Stimulated activated naive CD4-positive, alpha-beta T cell treated with Interleukin-2 at 50 U/mL for 16 hours (primary cell): ENCODE measurements around the gene TSTD2.

Source experiments
- DNase-seq: peaks from one replicate; lab custom pipeline; 2025; lab: John Stamatoyannopoulos, UW

TSTD2 gene

GRCh38 chr9:97632985-97633858, at the start of gene TSTD2, which contains the start of gene NCBP1:
TSS of gene TSTD2 (minus strand) at chr9:97633368. CDS start at chr9:97627562, 5,806 bp downstream.
TSS of gene NCBP1 (plus strand) at chr9:97633821. CDS start at chr9:97633882, 61 bp downstream.
- DNase-seq = peak; percentile 97

- no peak for DNase-seq
These were observed 49.1 kb upstream of the TSTD2 start for GRCh38 chr9:97682242-97682641.

- DNase-seq = no peak
These were observed 42.5 kb upstream of the TSTD2 start for GRCh38 chr9:97675655-97676054.

- no peak for DNase-seq
These were observed 40.8 kb upstream of the TSTD2 start for GRCh38 chr9:97673922-97674321.

GRCh38 chr9:97672403-97672802, 39.2 kb upstream of the TSTD2 start:
- no peak for DNase-seq

GRCh38 chr9:97670586-97670985, 37.4 kb upstream of the TSTD2 start:
- no peak for DNase-seq

- peak; percentile 14 for DNase-seq
These were observed 35.3 kb upstream of the TSTD2 start for GRCh38 chr9:97668485-97668884.

GRCh38 chr9:97666907-97667686, 33.9 kb upstream of the TSTD2 start:
- no peak for DNase-seq

GRCh38 chr9:97665742-97666141, 32.6 kb upstream of the TSTD2 start:
- no peak for DNase-seq

GRCh38 chr9:97660847-97661246, 27.7 kb upstream of the TSTD2 start:
- DNase-seq = no peak

- DNase-seq = no peak
These were observed 27.2 kb upstream of the TSTD2 start for GRCh38 chr9:97660340-97660739.

- no peak for DNase-seq
These were observed 26.6 kb upstream of the TSTD2 start for GRCh38 chr9:97659771-97660170.

- DNase-seq = no peak
These were observed 25.5 kb upstream of the TSTD2 start for GRCh38 chr9:97658707-97659106.

- no peak for DNase-seq
These were observed 18.5 kb upstream of the TSTD2 start for GRCh38 chr9:97651646-97652045.

GRCh38 chr9:97647996-97648395, 14.8 kb upstream of the TSTD2 start:
- DNase-seq = no peak

GRCh38 chr9:97645720-97646119, 12.6 kb upstream of the TSTD2 start:
- DNase-seq = no peak

GRCh38 chr9:97640325-97640724, 7.2 kb upstream of the TSTD2 start:
- DNase-seq = no peak

GRCh38 chr9:97638666-97639065, 5.5 kb upstream of the TSTD2 start:
- DNase-seq = no peak

- DNase-seq = no peak
These were observed 3.7 kb upstream of the TSTD2 start for GRCh38 chr9:97636903-97637302.

- DNase-seq = no peak
These were observed 1.9 kb upstream of the TSTD2 start for GRCh38 chr9:97635026-97635425.

- DNase-seq = no peak
These were observed 807 bp upstream of the TSTD2 start for GRCh38 chr9:97633859-97634490.

- DNase-seq = peak; percentile 14
These were observed 752 bp downstream of the TSTD2 start for GRCh38 chr9:97632248-97632984.
